EL (cell line): ENCODE data around the gene CCSER1.
"Not testable (repeated sequence)": the region's sequence is repeated elsewhere in the genome, so short reads cannot be mapped to it uniquely, and the experiment has no call there.

Experiments used
- DNase-seq: peaks from one replicate; pipeline ENCODE4 v3.0.0-alpha.2; 2016

CCSER1 gene

GRCh38 chr4:91454111-91454510 lies 1326.9 kb downstream of the CCSER1 start:
- no peak for DNase-seq

- DNase-seq = not testable (repeated sequence)
These were observed 1335.4 kb downstream of the CCSER1 start for GRCh38 chr4:91462566-91462965.

GRCh38 chr4:91470671-91471070 lies 1343.5 kb downstream of the CCSER1 start:
- DNase-seq = no peak

- no peak for DNase-seq
These were observed 1344.1 kb downstream of the CCSER1 start for GRCh38 chr4:91471280-91471679.

GRCh38 chr4:91472046-91472445 lies 1344.9 kb downstream of the CCSER1 start:
- DNase-seq = no peak

- no peak for DNase-seq
These were observed 1358.2 kb downstream of the CCSER1 start for GRCh38 chr4:91485415-91485814.

- DNase-seq = no peak
These were observed 1361.8 kb downstream of the CCSER1 start for GRCh38 chr4:91488946-91489345.

GRCh38 chr4:91497892-91498291 lies 1370.7 kb downstream of the CCSER1 start:
- no peak for DNase-seq

GRCh38 chr4:91502365-91502764 lies 1375.2 kb downstream of the CCSER1 start:
- DNase-seq = no peak

- DNase-seq = no peak
These were observed 1386.1 kb downstream of the CCSER1 start for GRCh38 chr4:91513326-91513725.

- no peak for DNase-seq
These were observed 1392.0 kb downstream of the CCSER1 start for GRCh38 chr4:91519155-91519554.

GRCh38 chr4:91525621-91526020 lies 1398.4 kb downstream of the CCSER1 start:
- no peak for DNase-seq

- no peak for DNase-seq
These were observed 1399.9 kb downstream of the CCSER1 start for GRCh38 chr4:91527056-91527455.

GRCh38 chr4:91567594-91567993 lies 1440.4 kb downstream of the CCSER1 start:
- no peak for DNase-seq

- no peak for DNase-seq
These were observed 1450.7 kb downstream of the CCSER1 start for GRCh38 chr4:91577864-91578263.

GRCh38 chr4:91590260-91590659 lies 1463.1 kb downstream of the CCSER1 start:
- DNase-seq = no peak

GRCh38 chr4:91592125-91592524 lies 1464.9 kb downstream of the CCSER1 start:
- no peak for DNase-seq

GRCh38 chr4:91596718-91597117 lies 1469.5 kb downstream of the CCSER1 start:
- no peak for DNase-seq

- DNase-seq = no peak
These were observed 1471.5 kb downstream of the CCSER1 start for GRCh38 chr4:91598696-91599095.

GRCh38 chr4:91600301-91600700 lies 1473.1 kb downstream of the CCSER1 start:
- no peak for DNase-seq

- no peak for DNase-seq
These were observed 1474.2 kb downstream of the CCSER1 start for GRCh38 chr4:91601401-91601800.

- DNase-seq = no peak
These were observed 1484.6 kb downstream of the CCSER1 start for GRCh38 chr4:91611782-91612181.

GRCh38 chr4:91620952-91621351 lies 1493.8 kb downstream of the CCSER1 start:
- no peak for DNase-seq

- no peak for DNase-seq
These were observed 1494.3 kb downstream of the CCSER1 start for GRCh38 chr4:91621446-91621845.

GRCh38 chr4:91622925-91623602 lies 1495.9 kb downstream of the CCSER1 start:
- DNase-seq = no peak
